Left forelimb (tissue), 1 donor: ENCODE measurements around the gene NCOA3.

Source experiments
- DNase-seq: peaks from one replicate; pipeline ENCODE4 v3.0.0-alpha.2; 2018; ENCODE audit warnings: low spot score

The NCOA3 gene

GRCh38 chr20:47638851-47639250, 137.2 kb downstream of the NCOA3 start:
- no peak for DNase-seq

GRCh38 chr20:47642118-47642517, 140.4 kb downstream of the NCOA3 start:
- DNase-seq, result no peak

DNA sequence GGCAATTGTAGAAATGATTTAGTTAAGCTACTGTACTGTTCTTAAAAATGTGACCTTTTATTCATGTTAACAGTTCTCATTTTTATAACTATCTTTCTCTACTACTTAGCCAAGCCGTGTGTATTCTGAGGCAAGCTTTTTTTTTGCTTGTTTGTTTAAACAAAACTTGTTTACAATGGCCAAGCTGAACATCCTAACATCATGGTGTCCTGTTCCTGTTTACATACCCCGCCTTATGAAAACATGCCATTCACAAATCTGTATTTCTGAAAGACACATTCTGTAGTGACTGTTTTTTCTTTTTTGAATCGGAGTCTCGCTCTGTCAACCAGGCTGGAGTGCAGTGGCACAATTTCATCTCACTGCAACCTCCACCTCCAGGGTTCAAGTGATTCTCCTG, 140.9 kb downstream of the NCOA3 start:
- DNase-seq, result no peak

DNA sequence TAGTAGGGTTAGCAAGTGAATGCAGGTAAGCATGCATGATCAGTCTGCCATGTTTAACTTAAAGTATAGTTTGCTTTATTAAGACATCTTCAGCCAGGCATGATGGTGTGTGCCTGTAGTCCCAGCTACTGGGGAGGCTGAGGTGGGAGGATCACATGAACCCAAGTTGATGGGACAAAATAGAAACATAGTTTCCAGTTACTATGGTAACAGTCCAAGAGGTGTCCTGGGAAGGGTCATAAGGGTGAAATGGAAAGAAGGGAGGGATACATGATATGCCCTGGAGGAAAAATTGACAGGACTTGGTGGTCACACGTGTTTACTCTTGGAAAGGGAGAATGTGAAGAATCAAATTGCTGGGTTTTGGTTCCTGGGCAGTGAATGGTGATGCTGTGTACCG, 143.9 kb downstream of the NCOA3 start:
- DNase-seq, result no peak

DNA sequence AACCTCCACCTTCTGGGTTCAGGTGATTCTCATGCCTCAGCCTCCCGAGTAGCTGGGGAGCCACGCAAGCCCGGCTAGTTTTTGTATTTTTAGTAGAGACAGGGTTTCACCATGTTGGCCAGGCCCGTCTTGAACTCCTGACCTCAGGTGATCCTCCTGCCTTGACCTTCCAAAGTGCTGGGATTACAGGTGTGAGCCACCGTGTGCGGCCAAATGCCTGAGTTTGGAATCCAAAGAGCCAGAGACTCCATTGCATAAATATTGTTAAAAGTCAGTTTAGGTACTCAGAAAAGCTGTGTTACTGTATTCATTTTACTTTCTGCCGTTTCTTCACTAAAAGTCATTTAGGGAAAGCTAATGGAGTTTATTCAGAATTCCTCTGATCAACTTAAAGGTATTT, 146.3 kb downstream of the NCOA3 start:
- DNase-seq, result no peak

DNA sequence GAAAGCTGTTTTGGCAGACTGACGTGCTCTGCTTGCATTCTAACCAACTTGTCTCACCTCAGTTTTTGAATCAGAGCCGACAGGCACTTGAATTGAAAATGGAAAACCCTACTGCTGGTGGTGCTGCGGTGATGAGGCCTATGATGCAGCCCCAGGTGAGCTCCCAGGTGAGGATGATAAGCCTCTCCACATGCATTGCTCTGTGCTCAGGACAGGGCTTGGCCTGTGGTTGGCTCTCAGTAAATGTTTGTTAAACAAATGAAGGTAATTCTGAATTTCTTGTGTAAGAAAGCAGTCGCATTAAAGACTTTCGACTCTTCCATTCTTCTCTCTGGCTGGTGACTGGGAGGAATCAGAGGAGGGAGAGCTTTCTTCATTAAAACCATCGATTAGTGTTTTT, 147.3 kb downstream of the NCOA3 start:
- DNase-seq, result no peak

- DNase-seq, result no peak
Measured at GRCh38 chr20:47652301-47652700, 150.6 kb downstream of the NCOA3 start.

DNA sequence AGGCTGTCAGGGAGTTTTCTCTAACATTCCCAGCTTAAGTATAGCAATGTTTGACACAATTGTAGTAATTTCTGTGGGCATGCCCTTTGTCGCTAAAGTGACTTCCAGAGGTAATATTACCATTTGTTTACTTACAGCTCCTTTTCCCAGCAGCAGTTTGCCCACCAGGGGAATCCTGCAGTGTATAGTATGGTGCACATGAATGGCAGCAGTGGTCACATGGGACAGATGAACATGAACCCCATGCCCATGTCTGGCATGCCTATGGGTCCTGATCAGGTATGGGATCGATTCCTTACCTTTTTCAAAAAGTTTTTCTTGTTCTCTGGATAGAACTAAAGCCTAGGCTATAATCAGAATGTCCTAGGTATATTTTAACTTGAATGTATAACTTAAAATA, 151.1 kb downstream of the NCOA3 start:
- no peak for DNase-seq

DNA sequence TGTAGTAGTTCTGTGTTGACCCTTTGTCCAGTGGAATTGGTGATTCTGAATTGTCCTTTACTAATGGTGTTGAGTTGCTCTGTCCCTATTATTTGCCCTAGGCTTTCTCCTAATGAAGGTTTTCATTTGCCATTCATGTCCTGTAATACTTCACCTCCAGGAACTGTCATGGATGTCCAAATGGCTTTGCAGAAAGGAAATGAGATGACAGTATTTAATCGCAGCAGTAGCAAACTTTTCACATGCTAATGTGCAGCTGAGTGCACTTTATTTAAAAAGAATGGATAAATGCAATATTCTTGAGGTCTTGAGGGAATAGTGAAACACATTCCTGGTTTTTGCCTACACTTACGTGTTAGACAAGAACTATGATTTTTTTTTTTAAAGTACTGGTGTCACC, 152.2 kb downstream of the NCOA3 start:
- DNase-seq, result no peak

DNA sequence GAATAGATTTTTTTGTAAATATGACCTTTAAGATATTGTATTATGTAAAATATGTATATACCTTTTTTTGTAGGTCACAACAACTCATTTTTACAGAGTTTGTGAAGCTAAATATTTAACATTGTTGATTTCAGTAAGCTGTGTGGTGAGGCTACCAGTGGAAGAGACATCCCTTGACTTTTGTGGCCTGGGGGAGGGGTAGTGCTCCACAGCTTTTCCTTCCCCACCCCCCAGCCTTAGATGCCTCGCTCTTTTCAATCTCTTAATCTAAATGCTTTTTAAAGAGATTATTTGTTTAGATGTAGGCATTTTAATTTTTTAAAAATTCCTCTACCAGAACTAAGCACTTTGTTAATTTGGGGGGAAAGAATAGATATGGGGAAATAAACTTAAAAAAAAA, 152.7 kb downstream of the NCOA3 start:
- no peak for DNase-seq

DNA sequence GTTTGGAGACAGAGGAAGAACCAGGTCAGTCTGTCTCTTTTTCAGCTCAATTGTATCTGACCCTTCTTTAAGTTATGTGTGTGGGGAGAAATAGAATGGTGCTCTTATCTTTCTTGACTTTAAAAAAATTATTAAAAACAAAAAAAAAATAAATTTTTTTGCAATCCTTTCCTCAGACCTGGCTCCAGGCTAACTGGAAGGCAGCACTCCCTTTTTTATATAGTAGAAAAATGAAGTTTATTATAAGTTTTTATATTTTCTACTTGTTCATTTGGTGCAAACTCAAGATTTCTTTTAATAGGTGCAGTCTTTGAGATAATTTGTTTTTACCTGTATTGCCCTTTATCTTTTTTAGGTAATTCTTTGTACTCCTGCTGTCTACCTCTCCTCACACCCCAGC, 153.9 kb downstream of the NCOA3 start:
- no peak for DNase-seq

GRCh38 chr20:47656318-47656717, 154.6 kb downstream of the NCOA3 start:
- DNase-seq, result no peak

DNA sequence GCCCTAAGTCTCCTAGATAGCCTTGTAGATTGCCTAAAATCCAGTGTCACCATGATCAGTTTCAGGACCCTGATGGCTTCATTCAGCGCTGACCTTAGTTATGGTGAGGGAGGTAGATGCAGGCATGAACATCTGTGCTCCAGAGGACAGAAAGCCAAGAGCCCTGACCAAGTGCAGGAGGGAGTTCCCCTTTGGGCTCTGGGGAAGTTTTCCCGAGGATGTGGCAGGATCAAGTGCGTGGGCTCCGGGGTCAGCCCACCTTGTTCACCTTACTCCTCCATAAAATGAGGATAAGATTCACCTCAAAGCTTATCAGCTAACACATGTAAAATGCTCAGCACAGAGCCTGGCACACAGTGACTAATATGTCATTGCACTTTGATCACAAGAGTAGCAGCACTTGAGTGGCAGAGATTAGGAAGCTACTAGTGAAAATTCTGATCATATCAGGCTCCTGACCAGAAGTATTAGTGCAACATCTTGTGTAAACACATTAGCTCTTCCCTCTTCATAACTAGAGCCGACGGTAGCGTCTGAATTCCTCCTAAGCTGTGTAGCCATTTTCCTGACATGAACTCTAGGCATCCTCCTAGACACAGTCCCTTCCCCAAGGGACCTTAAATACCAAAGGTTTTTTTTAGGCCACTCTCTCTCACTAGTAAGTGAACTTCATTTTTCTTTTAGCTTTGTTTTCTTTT, 158.4 kb downstream of the NCOA3 start:
- DNase-seq, result no peak

GRCh38 chr20:47660602-47660905, 158.9 kb downstream of the NCOA3 start:
- DNase-seq, result no peak

GRCh38 chr20:47660983-47661700, 159.5 kb downstream of the NCOA3 start:
- no peak for DNase-seq

GRCh38 chr20:47661714-47662113, 160.0 kb downstream of the NCOA3 start:
- no peak for DNase-seq

DNA sequence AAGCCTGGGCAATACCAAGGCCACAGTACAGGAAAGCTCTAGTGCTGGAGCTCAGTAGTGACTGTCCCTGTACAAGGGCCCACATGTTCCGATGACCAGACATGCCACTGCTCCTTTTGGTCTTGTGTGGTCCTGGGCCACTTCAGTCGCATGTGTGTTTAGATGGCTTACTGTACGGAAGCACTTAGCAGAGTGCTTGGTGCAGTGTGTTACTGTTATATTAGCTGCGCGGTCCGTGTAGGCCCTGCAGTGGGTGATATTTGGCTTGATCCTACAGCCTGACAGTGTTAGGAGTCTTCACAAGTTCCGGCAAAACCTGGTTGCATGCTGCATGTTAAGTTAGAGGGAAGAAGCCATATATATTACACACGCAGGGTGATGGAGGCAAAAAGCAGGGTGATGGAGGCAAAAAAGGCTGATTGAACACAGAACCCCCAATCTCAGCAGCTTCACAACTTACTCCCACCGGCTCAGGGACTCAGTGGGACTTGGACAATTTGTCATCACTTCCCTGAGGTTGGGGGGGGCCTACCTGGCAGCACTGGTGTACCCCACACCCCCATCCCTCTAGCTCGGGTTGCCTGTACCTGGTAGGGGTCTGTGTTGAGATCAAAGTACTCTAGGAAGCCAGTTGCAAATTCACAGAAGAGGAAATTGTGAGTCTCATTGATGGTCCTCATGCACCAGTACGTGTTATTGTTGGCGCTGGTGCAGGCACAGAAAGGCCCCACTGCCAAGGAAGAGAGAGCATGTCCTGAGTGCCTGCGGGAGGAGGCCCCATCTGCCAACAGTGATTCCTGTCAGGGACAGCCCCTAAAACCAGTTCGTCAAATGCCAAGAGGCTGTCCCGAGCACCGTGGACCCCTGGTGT, 161.0 kb downstream of the NCOA3 start:
- DNase-seq, result no peak

DNA sequence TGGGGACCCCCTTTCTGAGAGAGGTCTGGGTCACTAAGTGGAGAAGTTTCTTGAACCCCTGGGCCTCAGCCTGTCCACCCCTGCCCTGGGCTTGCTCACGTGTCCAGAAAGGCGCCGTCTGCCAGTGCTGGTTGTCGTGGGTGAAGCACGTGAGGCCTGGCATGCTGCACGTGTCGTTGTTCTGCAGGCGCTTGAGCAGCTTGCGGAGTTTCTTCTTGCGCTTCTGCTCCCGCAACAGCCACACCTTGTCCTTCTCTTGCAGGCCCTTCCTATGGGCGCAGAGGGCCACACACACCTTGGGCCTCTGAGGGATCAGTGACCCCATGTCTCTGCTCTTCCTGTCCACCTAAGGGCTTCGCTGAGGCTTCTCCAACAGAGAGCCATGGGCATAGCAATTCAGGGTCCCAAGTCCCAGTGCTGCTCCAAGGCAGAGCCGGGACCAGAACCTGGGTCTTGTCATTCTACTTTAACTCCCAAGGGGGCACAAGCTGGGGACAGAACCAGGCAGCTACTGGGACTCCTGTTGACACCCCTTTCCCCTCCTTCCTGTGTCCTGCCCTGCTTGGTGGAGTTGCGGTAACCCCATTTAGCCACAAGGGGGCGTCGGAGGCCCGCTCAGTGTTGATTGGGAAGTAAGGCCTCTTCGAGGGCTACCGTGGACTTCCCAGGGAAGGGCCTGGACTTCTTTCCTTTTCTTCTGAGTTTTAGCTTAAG, 161.8 kb downstream of the NCOA3 start:
- DNase-seq, result peak; percentile 88

DNA sequence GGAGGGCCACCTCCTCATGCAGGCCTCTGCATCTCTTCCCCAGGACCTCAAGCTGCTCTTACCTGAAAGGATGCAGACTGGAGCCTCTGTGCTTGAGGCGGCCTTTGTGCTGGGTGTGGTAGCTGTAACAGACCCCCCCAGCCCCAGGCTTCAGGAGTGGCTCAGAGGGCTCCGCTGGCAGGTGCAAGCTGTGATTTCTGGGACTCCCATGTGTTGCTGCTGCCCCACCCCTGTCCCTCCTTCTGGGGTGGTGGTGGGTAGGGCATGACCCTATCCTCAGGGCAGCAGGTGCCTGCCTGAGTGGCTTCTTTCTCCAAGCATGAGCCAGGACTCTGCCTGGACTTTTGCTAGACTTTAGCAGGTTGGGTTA, 162.4 kb downstream of the NCOA3 start:
- DNase-seq, result no peak

DNA sequence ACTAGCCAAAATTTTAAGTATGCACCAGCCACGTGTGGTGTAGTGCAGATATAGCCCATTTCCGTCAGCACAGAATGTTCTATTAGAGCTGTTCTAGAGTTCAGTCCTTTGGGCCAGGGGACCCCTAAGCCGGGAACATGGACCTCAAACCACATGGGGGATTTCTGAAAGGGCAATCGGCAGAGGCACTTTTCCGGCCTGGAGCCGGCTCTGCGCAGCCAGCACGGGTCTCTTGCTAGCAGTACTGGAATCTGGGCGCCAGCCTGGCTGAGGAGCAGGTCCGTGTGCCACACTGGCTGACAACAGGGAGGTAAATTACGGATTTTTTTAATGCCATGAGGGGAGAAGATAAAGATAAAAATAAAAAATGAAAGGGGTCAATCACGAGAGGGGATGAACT, 163.1 kb downstream of the NCOA3 start:
- DNase-seq, result no peak

DNA sequence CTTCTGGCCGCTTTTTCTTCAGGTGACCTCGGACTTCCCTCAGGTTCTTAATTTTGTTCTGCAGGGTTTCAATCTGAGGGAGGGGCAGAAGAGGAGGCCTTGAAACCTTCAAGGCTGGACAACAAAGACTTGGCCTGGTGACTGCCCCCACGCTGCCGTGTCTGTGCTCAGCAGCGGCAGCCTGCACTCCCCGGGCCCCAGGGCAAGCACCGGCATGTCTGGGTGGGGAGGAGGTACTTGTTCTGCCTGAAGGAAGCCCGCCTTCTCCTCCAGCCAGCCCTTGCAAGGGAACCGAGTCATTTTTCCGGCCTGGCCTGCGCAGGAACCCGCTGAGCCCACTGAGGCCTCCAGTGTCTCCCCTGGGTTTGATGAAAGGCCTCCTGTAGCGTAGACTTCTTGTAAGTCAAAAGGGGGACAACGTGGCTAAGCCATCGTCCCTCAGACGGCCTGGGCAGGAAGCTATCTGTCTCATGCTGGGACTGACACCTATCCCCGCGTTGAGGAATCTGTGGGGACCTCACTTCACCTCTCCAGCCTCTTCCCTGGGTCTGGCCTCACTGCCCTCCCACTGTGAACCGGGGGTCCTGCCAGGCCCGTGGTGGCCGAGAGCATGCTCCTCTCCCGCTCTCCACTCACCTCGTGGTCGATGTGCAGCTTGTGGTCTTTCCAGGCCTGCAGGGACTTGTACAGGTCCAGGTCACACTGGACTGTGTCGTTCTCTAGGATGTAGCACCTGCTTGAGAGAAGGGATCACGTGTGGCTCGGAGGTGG, 163.7 kb downstream of the NCOA3 start:
- DNase-seq, result no peak

- DNase-seq, result no peak
Measured at GRCh38 chr20:47666304-47666703, 164.6 kb downstream of the NCOA3 start.
